Amygdala (tissue), 56 donors: Measurements from ENCODE around the gene RANBP1.

ENCODE experiments used
- DNase-seq, 56 donors: peaks; one replicate each; lab custom pipeline; 2025; lab: John Stamatoyannopoulos, UW

RANBP1 gene

DNA sequence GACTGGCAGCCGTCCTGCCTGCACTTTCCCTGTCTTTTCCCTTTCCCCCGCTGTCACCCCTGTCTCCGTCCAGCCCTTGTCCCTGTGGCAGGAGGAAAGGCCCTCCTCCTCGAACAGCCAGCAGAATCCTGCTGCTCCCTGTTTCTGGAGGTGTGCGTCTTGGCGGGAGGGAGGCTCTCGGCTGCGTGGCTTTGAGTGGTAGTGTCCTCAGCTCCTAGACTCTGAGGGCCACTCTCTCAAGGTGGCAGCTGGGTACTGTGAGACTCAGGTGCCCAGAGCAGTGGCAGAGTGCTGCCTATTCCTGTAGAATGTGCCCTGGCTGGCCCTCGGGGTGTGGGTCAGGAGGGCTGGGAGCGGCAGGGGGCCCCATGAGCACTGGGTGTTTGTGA is 9.1 kb upstream of the RANBP1 start:
- DNase-seq, result no peak

DNA sequence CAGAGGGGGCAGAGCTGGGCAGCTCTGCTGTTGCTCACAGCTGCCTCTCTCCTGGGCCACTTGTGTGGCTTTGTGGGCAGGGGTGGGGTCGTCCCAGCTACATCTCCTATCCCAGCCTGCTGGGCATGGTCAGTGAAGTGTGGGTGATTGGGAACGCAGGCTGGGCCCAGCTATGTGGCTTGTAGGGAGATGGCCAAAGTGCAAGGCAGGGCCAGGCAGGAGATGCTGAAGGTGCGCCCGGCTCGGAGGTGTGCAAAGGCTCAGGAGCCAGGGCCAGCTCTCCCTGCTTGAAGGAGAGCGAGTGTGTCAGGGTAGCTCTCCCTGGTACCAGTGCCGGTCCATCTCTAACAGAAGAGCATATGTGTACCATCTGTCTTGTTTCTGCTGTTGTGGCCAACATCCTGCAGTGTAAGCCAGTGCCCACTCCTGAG is 8.4 kb upstream of the RANBP1 start:
- no peak for DNase-seq

DNA sequence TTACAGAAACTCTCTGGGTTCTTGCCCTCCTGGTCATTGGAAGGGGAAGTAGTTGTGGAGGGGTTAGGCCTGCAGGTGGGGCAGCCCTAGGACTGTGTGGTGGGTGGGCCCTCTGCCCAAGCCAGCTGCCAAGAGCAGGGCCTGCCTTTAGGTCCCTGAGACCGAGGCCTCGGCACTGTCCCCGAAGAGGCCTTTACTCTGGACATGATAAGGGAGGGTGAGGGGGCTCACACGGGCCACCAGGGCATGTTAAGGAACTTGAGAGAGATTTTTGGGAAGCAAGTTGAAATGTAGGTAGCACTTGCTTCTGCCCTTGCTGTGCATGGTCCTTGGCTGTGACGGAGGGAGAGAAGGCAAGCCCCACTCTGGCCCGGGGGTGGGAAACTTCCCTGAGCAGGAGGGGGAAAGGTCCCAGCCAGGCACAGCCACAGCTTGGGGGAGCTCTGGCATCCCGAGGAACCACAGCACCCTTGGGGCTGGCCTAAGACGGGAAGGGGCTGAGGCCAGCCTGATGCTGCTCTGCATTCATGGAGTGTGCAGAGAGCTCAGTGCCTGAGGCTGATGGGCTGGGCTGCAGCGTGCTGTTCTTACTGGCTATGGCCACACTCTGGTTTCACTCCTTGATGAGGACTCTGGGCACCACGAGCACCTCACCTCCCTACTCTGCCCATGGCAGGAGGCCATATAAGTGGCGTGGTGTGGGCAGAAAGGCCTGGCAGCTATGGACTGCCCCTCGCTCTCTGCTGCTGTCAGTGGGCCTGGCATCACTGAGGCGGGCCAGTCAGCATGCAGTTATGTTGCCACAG is 7.8 kb upstream of the RANBP1 start:
- DNase-seq, result peak in 1 of 56 donors; percentile 45

DNA sequence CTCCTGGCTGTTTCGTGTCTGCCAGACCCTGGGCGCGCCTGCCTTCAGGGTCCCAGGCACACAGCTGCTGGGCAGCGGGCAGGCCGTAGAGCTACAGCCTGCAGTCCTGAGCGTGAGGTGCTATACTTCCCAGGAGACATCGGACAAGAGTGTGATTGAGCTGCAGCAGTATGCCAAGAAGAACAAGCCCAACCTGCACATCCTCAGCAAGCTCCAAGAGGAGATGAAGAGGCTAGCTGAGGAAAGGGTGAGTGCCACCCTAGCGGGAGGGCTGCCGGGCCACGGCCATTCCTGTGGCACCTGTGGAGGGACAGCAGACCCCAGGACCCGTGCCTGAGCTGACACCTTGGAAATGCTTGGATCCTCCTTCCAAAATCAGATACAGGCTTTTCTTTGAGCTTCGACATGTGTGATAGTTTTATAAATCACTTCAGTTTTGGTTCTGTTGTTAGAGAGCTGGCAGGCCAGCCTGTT is 7.1 kb upstream of the RANBP1 start:
- no peak for DNase-seq

DNA sequence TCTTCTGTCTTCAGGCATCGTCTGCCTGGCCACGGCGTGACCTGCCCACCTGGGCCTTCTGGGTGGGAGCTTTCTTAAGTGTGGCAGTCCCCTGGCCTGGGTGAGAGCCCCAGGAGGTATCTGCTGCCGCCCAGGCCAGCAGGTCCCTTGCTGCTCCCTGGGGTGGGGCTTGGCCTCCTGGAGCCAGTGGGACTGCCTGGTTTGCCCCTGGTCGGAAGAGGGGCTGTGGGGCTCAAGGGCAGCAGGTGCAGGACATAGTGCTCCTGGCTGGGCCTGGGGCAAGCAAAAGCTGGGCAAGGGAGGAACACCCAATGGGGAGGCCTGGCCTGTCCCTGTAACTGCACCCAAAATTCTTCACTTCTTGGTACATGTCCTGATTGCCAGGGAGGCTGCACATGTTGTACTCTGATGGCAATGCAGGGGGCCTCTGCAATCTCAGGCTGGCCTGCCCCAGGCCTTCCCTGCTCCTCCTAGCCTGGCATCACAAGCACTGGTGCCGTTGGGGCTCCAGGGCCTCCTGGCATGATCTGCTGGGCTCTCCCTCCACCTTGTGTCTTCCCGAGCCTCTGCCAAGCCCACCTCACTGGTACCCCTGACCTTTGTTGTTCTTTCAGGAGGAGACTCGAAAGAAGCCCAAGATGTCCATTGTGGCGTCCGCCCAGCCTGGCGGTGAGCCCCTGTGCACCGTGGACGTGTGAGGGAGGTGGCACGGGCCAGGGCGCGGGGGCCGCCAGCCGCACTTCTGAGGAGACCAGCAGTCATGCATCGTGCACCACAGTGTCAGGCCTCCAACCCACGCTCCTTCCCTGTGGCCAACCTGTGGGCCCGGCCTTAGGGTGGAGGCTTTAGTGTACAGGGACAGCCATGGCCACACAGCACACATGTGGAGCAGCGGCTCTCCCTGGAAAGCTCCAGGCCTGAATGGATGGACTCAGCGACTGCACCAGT is 6.2 kb upstream of the RANBP1 start:
- DNase-seq, result no peak

DNA sequence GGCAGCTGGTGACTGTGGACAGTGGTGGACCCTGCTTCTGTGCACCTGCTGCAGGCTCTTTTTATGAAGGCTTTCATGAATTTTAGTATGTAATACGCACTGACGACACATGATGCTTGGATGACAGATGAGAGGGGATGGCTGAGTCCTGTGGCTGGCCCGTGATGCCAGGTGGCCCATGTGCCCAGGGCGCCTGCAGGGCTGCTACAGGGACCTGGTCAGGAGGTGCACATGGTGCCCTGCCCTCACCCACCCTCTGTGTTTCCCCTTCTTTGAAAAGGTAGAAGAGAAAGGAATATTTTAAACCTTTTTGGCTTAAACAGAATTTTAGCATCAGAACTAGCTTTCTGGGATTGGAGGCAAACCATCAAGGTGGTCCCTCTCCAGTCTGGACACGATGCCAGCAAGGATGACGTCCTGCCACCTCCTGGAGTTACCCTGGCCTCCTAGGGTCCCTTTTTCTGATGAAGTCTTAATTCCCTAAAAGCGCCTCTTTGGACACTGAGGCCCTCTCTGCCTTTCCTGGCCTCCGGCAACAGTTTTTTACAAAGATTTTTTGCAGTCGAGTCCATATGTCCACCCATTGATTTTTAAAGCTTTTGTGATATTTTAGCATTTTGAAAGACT is 5.4 kb upstream of the RANBP1 start:
- no peak for DNase-seq

DNA sequence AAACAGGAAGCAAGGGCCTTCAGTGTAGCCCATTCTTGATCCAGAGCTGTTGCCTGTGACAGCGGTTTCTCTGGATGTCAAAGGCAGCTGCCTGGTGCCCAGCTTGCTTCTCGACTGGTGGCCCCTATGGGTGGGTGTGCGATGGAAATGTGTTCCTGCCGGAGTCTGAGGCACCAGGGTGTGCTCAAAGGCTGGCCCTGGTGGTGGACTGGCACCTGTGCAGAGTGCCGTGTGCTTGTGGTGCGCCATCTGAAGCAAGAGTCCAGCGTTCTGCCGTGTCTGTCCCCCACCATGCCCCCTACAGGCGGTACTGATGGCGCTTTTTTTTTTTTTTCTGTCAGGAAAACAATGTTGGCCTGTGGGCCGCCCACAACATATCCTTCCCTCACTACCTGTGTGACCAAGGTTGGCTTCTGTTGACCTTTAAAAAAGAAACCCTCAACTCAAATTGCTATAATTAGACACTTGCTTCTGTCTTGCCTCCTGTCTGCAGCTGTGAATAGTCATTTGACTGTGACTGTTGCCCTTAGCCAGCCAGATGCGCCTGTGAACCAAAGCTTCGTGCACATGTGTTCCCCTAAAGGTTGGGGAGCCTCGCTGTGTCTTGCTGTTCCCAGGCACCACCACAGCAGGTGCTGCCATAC is 4.7 kb upstream of the RANBP1 start:
- no peak for DNase-seq

DNA sequence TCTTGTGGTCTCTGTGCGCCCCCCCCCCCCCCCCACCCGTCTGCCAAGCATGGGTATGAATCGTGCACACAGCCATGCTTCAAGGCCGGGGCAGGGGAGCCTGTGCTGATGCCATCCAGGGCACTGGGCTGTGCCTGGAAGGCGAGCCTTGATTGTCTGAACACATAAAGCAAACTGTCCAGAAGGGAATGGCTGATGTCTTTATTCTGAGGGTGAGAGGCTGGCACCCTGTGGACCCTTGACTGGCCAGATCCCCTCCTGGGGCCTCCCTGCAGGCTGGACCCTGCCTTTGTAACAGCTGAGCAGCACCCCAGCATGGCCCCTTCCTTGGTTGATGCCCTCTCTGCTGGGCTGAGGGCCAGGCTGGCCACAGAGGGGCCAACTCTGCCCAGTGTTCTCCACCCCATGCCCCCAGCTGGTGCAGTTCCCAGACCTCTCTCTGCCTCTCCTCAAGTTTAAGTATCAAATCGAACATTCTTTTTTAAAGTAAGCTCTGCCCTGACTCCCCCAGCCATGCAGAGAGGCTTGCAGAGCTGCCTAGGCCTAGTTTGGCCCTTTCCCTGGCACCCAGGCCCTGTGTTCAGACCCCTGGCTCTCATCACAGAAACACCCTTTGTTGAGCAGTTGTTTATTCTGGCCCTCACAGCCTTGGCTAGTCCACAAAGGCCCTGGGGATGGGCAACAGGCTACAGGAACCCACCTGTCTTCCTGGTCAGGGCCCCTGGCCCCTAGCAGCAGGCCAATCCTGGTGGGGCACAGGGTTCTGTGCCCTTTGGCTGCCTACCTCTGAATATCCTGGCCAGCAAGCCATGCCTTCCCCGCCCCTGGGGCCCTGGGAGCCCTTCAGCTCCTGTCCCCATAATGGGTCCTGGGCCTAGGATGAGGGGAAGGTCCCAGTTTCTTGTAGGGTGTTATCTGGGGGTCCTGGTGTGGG is 3.9 kb upstream of the RANBP1 start:
- peak in 8 of 56 donors; percentile 20 to 51 (median 38) for DNase-seq

DNA sequence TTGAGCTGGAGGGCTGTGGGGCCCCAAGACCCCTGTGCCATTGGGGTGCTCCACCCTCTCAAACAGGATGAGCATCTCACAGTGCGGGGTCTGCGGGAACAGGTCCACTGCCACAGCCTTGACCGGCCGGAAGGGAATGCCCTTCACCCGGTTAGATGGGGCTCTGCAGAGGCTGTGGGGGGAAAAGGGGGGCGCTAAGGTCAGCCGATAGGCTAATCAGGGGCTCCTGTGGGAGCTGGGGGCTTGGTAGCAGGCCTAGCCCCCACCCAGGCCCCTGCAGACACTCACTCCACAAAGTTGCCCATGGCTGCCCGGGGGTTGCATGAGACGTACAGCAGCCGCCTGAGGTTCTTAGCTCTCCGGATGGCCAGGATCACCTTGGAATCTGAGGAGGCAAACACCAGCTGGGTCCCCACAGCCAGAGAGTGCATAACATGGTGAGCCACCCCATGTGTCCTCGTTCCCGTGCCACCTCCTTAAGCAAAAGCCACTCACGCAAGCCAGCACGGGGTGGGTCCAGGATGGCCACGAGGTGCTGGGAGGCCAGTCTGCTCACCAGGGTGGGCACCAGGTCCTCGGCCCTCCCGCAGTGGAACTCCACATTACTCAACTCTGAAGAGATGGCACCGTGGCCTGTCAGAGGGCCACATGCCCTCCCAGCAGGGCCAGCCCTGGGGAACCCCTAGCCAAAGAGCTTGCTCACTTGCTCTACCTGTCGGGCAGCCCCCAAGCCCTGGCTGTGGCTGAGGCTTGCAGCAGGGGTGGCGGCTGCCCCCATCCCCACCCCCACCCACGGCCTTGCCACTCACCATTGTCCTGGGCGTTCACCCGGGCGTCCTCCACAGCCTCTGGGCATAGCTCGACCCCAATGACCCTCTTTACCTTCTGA is 3.0 kb upstream of the RANBP1 start:
- DNase-seq, result no peak

DNA sequence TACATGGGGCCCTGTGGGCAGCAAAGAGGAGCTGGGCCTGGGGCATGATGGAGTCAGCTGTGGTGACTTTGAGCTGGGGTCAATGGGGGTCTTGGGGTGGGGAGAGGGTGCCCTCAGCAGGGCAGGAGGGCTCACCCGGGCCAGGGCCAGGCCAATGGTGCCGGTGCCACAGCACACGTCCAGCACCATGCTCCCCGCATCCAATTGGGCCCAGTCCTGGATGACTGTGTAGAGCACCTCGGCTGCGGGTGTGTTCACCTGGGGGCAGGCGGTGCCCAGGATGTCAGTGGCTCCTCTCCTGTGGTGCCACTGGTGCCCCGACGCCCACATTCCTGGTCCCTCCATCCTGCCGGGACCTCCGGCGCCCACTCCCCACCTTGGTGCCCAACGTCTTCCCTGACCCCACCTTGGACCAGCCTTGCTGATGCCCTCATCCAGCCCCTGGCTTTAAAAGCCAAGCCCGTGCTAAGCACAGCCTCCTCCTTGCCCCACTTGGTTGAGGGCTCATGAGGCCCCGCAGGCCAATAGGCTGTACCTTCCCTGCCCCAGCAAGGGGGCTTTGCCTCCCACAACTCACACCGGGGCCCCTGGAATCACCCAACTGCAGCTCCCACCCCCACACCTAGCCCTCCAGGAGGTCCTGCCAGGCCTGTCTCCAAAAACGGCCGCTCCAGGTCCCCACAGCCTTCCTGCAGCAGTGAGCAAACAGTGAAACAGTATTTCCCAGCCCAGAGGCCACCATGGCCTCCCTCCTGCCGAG is 2.2 kb upstream of the RANBP1 start:
- DNase-seq, result no peak

DNA sequence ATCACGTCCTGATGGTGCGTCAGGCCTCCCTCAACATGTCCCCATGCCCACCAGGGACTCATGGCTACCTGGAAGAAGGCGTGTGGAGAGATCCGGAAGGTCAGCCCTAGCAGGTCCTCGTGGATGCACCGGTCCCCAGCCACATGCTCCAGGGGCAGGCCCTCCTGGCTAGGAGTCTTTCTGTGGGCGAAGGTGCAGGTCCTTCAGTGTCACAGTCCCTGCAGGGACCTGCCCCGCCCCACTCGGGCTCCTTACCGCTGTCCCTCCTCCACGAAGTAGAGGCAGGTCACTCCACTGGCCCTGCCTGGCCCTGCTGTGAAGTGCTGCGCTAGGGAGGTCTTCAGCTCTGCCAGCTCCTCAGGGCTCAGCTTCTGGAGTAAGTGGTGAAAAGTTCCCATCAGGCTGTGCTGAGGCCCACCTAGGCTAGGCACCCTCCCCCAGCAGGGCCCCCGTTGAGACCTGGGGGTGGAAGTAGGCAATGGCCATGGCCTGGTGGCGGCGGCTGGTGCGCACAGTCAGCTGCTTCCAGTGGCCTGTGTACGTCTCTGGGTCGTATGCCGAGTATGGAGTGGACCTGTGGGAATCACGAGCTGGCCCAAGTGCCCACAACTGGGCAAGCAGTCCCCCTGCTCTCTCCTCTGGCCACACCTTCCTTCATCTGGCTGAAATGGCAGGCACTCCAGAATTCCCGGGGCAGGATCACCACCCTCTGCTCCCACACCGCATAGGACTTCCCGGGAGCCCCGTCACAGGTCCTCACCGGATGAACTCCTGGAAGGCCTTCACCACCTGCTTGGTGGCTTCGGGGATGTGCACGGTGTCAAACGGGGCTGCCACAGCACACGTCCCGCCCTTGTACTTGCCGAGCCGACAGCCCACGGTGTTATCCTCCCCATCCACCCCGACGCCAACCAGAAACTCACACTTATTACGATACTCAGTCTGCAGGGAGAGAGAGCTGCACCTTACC is 1.1 kb upstream of the RANBP1 start:
- DNase-seq, result no peak

DNA sequence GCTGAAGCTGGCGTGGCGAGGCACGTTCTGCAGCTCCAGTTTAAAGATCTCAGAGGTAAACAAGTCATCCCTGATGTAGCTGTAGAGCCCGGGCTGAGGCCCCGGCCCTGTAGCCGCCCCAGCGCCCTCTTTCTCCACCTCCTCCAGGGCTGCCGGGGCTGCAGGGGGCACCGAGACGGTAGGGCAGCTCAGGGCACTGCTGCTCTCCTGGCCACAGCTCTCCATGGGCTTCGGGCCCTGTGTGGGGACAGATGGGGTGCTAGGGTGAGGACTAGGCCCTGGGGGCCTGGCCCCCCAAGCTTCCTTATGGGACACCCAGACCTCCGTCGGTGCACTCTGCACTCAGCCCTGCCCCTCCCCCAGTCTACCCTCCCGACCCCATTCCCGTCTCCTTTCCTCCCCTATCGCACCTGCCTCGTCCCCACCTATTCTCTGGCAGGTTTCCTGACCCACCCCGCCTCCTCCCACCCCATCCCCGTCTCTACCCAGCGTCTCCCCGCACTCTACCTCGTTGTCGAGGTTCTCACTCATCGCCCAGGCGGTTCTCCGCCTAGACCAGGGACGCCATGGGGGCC is 559 bp downstream of the RANBP1 start:
- no peak for DNase-seq

DNA sequence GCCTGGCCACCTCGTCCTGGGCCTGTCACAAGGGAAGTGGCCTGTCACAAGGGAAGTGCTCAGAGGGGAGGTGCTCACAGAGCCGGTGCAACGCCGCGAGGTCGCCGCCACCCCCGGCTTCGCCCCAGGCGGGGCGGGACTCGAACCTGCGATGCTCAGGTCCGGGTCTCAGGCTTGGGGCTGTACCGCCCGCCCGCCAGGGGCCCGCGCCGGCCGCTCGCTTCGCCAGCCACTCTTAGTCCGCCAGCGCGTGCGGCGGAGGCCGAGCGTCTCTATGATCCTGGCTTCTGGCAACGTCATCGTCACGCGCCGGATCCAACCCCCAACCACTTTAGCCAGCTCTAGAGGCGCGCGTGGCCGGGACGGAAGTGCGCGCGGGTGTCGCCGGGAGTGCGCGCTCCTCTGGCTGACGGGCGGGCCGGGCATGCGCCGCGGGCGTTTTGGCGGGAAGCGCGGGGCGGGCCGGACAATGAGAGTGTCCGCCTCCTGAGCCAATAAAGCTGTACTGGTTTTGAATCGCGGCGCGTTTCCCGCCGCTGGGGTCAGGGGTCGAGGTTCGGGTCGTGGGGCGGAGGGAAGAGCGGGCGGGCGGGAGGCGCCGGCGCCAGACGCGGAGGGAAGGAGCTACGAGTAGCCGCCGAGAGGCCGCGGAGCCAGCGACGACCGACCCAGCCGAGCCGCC is 1.2 kb downstream of the RANBP1 start, which contains the start of gene TRMT2A:
Gene TRMT2A (minus strand): TSS at position 276 of the 682 bp plus-strand sequence. CDS start 320 bp downstream, outside the sequence.
- peak; percentile 84 to 99 (median 94) for DNase-seq

DNA sequence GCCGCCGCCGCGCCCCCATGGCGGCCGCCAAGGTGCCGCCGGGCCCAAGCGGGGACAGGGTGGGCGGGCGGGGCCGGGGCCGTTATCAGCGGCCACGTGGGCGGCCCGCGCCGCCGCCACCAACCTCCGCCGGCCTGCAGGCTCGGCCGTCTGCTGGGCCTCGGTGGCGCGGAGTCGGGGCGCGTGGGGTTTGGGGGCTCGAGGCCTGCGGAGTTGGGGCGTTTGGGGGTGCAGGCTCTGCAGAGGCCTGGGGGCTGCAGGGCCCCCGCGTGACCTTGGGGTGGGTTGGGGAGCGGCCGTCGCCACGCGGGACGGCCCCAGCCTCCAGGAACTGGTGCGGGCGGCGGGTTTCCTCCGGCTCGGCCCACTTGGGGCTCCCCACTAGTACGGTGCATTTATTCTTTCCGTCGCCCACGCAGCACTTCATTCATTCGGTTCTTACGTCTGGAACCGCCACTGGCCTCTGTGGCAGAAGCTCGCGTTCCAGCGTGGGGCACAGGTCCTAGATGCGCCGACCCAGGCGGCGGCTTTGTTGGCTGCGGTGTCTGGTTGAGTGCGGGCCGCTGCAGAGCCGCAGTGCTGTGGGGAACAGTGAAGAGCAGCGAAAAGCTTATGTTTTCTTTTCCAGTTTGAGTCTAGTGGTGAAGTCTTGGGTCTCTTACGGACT is 1.9 kb downstream of the RANBP1 start:
- DNase-seq, result no peak
